ENCODE data around the gene ATPAF2.

DNA sequence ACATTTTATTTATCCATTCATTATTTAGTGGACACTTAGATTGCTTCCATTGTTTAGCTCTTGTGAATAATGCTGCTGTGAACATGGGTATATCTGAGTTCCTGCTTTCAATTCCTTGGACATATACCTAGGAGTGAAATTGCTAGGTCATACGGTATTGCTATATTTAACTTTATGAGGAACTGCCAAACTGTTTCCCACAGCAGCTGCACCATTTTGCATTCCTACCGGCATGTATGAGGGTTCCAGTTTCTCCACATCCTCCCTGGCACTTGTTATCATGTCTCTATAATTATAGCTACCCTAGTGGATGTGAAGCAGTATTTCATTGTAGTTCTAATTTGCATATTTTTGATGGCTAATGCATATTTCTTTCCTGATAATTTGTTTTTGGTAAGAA is 25.1 kb upstream of the ATPAF2 start:
- TF ChIP-seq, protein P1, sequence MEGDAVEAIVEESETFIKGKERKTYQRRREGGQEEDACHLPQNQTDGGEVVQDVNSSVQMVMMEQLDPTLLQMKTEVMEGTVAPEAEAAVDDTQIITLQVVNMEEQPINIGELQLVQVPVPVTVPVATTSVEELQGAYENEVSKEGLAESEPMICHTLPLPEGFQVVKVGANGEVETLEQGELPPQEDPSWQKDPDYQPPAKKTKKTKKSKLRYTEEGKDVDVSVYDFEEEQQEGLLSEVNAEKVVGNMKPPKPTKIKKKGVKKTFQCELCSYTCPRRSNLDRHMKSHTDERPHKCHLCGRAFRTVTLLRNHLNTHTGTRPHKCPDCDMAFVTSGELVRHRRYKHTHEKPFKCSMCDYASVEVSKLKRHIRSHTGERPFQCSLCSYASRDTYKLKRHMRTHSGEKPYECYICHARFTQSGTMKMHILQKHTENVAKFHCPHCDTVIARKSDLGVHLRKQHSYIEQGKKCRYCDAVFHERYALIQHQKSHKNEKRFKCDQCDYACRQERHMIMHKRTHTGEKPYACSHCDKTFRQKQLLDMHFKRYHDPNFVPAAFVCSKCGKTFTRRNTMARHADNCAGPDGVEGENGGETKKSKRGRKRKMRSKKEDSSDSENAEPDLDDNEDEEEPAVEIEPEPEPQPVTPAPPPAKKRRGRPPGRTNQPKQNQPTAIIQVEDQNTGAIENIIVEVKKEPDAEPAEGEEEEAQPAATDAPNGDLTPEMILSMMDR (IDR thresholded peaks at IDR 0.05) = no peak
- no peak for TF ChIP-seq EP300 (IDR thresholded peaks at IDR 0.05)

Measured in sigmoid colon (tissue), 4 donors.